ENCODE data around the gene SLC16A4.
"Not testable (repeated sequence)": the region's sequence is repeated elsewhere in the genome, so short reads cannot be mapped to it uniquely, and the experiment has no call there.

SLC16A4 gene

GRCh38 chr1:110390692-110391245 lies at the start of gene SLC16A4:
Gene SLC16A4 (minus strand): TSS chr1:110391026. CDS start chr1:110389323, 1,703 bp downstream.
- peak; percentile 47 to 81 for DNase-seq

- not testable (repeated sequence) for DNase-seq
Observed at GRCh38 chr1:110439873-110440272, 49.0 kb upstream of the SLC16A4 start.

- no peak for DNase-seq
Observed at GRCh38 chr1:110438893-110439292, 48.1 kb upstream of the SLC16A4 start.

GRCh38 chr1:110437645-110438299 lies 46.9 kb upstream of the SLC16A4 start:
- not testable (repeated sequence) for DNase-seq

- no peak for DNase-seq
Observed at GRCh38 chr1:110436635-110437034, 45.8 kb upstream of the SLC16A4 start.

- DNase-seq, result no peak
Observed at GRCh38 chr1:110434946-110435345, 44.1 kb upstream of the SLC16A4 start.

GRCh38 chr1:110433803-110434202 lies 43.0 kb upstream of the SLC16A4 start:
- no peak for DNase-seq

- no peak for DNase-seq
Observed at GRCh38 chr1:110433213-110433612, 42.4 kb upstream of the SLC16A4 start.

- no peak for DNase-seq
Observed at GRCh38 chr1:110430901-110431300, 40.1 kb upstream of the SLC16A4 start.

GRCh38 chr1:110430366-110430765 lies 39.5 kb upstream of the SLC16A4 start:
- DNase-seq, result no peak

- DNase-seq, result no peak
Observed at GRCh38 chr1:110428946-110429345, 38.1 kb upstream of the SLC16A4 start.

- no peak for DNase-seq
Observed at GRCh38 chr1:110426854-110427253, 36.0 kb upstream of the SLC16A4 start.

GRCh38 chr1:110425612-110426152 lies 34.9 kb upstream of the SLC16A4 start:
- peak; percentile 87 to 88 for DNase-seq

GRCh38 chr1:110424699-110425611 lies 34.1 kb upstream of the SLC16A4 start:
- DNase-seq, result peak; percentile 76 to 84

- DNase-seq, result no peak
Observed at GRCh38 chr1:110420874-110421793, 30.3 kb upstream of the SLC16A4 start.

GRCh38 chr1:110420023-110420662 lies 29.3 kb upstream of the SLC16A4 start:
- DNase-seq, result no peak

- DNase-seq, result no peak
Observed at GRCh38 chr1:110418729-110419128, 27.9 kb upstream of the SLC16A4 start.

- DNase-seq, result not testable (repeated sequence)
Observed at GRCh38 chr1:110413045-110413444, 22.2 kb upstream of the SLC16A4 start.

- peak; percentile 41 to 86 for DNase-seq
Observed at GRCh38 chr1:110412576-110412975, 21.8 kb upstream of the SLC16A4 start.

- no peak for DNase-seq
Observed at GRCh38 chr1:110411173-110411735, 20.4 kb upstream of the SLC16A4 start.

- no peak for DNase-seq
Observed at GRCh38 chr1:110409316-110409715, 18.5 kb upstream of the SLC16A4 start.
